Measurements from ENCODE around the gene GLB1L2.
"Not testable (repeated sequence)": the region's sequence is repeated elsewhere in the genome, so short reads cannot be mapped to it uniquely, and the experiment has no call there.

GLB1L2 gene

DNA sequence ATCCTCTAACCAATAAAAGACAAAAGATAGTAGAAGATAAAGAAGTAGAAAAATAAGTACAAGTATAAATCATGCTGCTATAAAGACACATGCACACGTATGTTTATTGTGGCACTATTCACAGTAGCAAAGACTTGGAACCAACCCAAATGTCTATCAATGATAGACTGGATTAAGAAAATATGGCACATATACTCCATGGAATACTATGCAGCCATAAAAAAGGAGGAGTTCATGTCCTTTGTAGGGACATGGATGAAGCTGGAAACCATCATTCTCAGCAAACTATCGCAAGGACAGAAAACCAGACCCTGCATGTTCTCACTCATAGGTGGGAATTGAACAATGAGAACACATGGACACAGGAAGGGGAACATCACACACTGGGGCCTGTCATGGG, 10.4 kb upstream of the GLB1L2 start:
- DNase-seq (ENCODE audit: extremely low read depth in 1 of 2, low read depth in 1 of 2): not testable (repeated sequence)

- DNase-seq (ENCODE audit: extremely low read depth in 1 of 2, low read depth in 1 of 2): no peak
Measured at GRCh38 chr11:134322553-134322952, 9.2 kb upstream of the GLB1L2 start.

DNA sequence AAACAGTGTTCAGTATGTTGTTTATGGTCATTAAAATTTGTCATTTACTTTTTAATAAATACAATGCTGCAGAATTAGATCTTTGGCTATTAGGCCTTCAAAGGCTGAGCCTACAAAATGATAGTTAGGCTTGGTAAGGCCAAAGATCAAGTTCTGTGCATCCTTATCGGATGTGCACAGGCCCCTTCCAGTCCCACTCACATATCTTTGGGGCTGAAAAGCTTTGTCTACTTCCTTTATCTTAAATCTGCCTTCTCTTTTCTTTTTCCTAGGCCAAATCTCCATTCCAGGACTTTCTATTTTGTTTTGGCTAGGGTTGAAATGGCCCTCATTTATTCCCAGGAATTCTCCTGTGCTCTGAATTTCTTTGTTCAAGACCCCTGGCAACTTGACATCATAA, 3.4 kb upstream of the GLB1L2 start:
- DNase-seq (ENCODE audit: extremely low read depth in 1 of 2, low read depth in 1 of 2): no peak

GRCh38 chr11:134330611-134331353, 1.0 kb upstream of the GLB1L2 start:
- DNase-seq (ENCODE audit: extremely low read depth in 1 of 2, low read depth in 1 of 2): no peak

DNA sequence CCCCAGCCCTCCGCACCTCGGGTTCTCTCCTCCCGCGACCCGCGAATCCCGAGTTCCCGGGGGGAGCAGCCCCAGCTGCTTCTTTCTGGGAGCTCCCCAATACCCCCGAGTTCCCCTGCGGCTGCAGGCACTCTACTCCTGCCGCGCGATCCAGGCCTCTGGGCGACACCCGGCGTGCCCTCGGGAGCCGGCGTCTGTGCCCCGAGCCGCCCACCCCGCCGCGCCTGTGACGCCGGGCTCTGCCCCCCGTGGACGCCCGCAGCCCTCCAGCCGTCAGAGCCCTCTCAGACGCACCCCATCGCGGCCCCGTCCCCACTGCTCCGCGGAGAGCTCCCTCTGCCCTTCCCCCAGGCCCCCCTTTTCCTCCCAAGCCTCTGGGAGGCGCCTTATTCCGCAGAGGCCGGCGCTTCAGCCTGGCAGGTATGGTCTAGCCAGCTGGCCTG, 422 bp downstream of the GLB1L2 start:
- peak in 1 of 2 donors; percentile 11 for DNase-seq (ENCODE audit: extremely low read depth in 1 of 2, low read depth in 1 of 2)

- DNase-seq (ENCODE audit: extremely low read depth in 1 of 2, low read depth in 1 of 2): no peak
Measured at GRCh38 chr11:134332782-134333181, 994 bp downstream of the GLB1L2 start.

DNA sequence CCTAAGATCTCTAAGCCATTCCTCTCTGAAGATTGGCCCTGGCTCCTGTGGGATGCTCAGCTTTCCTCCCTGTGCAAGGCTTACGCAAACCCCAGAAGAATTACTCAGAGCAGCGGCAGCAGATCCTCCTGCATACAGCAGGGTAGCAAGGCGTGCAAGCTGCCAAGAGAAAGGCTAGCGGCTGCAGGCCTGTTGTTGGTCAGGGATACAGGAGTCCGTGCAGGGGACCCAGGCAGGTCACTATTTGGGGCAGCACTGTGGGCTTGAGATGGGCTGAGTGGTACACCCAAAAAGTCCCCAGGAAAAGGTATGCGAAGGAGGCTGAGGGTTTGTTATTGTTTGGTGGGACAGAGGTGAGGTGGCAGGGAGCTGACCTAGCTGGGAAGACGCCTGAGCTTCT, 1.5 kb downstream of the GLB1L2 start:
- no peak for DNase-seq (ENCODE audit: extremely low read depth in 1 of 2, low read depth in 1 of 2)

DNA sequence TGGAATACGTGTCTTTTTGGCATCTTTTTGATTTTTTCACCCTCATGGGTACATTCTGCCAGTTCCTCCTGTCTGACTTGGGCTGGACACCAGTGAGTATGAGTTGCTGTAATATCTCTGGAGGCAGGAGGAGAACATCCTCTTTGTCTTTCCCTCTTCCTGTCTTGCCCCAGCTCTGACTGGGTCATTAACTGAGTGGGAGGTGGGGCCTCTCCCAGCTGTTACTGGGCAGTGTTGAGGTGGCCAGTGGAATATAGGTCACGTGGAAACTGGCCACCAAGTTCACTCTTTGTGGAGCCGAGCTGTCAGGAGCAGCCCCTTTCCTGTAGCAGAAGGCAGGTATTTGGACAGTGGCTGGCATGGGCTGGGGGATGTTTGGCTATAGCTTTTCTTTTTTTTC, 2.2 kb downstream of the GLB1L2 start:
- no peak for DNase-seq (ENCODE audit: extremely low read depth in 1 of 2, low read depth in 1 of 2)

GRCh38 chr11:134334796-134335571, 3.2 kb downstream of the GLB1L2 start:
- no peak for DNase-seq (ENCODE audit: extremely low read depth in 1 of 2, low read depth in 1 of 2)

- DNase-seq (ENCODE audit: extremely low read depth in 1 of 2, low read depth in 1 of 2): no peak
Measured at GRCh38 chr11:134337051-134337450, 5.3 kb downstream of the GLB1L2 start.

DNA sequence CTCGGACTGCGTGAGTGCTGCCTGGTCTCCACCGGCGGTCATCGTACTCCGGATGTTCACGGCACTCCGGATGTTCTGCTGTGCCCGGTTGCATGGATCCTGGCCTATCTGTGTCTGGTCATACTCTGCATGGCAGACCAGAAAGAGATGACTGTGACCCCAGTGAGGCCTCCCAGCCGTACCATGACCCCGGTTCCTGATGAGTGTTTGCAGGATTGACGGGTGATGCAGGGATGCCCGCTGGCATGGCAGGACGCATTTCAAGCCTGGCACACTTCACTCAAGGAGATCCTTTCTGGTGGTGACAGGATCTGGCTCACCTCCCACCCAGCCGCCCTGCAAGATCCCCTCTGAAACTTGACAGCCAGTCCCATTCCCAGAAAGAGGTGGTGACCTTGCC, 6.3 kb downstream of the GLB1L2 start:
- DNase-seq (ENCODE audit: extremely low read depth in 1 of 2, low read depth in 1 of 2): no peak

DNA sequence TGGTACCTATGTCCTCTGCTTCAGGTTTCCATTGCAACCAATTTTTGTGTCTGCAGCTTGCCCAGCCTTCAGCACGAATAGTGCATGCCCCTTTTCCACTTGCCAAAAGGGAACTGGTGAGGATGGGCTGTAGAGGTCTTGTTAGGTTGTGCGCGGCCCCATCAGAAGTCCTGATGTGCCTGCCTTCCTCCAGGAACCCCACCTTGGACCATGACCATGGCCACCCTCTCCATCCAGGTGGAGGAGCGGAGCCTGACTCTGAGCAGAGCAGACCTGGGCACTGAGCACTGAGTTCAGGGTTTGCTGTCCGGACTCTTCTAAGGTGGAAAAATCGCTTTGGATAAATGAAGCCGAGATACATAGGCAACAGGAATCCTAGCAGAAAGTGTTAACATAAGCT, 6.9 kb downstream of the GLB1L2 start:
- DNase-seq (ENCODE audit: extremely low read depth in 1 of 2, low read depth in 1 of 2): no peak

DNA sequence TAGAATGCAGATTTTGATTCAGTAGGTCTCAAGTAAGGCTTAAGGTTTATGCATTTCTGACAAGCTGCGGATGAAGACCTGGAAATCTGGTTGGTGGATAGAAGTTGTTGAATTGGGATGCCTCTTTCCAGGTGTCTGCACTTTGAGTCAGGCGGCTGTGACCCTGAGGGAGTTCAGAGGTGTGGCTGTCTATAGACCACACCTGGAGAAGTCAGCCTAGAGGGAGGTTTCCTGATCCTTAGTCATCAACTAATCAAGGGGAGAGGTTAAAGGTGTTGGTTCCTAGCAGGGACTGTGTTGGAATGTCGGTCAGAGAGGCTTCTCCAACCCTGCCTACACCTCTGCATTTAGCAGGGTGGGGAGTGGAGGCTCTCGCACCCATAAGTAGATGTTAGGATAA, 8.0 kb downstream of the GLB1L2 start:
- DNase-seq (ENCODE audit: extremely low read depth in 1 of 2, low read depth in 1 of 2): no peak

GRCh38 chr11:134340354-134340964, 8.7 kb downstream of the GLB1L2 start:
- DNase-seq (ENCODE audit: extremely low read depth in 1 of 2, low read depth in 1 of 2): no peak

- no peak for DNase-seq (ENCODE audit: extremely low read depth in 1 of 2, low read depth in 1 of 2)
Measured at GRCh38 chr11:134341805-134342571, 10.2 kb downstream of the GLB1L2 start.

GRCh38 chr11:134342572-134343340, 11.0 kb downstream of the GLB1L2 start:
- DNase-seq (ENCODE audit: extremely low read depth in 1 of 2, low read depth in 1 of 2): no peak

GRCh38 chr11:134343646-134344045, 11.9 kb downstream of the GLB1L2 start:
- no peak for DNase-seq (ENCODE audit: extremely low read depth in 1 of 2, low read depth in 1 of 2)

- DNase-seq (ENCODE audit: extremely low read depth in 1 of 2, low read depth in 1 of 2): not testable (repeated sequence)
Measured at GRCh38 chr11:134344497-134345236, 12.9 kb downstream of the GLB1L2 start.

GRCh38 chr11:134345237-134345550, 13.4 kb downstream of the GLB1L2 start:
- no peak for DNase-seq (ENCODE audit: extremely low read depth in 1 of 2, low read depth in 1 of 2)
